NOMO-1 treated with DMSO at 0.1 percent for 48 hours (cell line): ENCODE measurements around the gene INO80.

Experiments
- DNase-seq: peaks from one replicate; lab custom pipeline; 2025; ENCODE audit not compliant: unreplicated experiment; lab: John Stamatoyannopoulos, UW

Gene INO80

GRCh38 chr15:40931300-40932142, 184.6 kb downstream of the INO80 start:
- no peak for DNase-seq

GRCh38 chr15:40930430-40931299, 185.4 kb downstream of the INO80 start:
- DNase-seq: no peak

GRCh38 chr15:40929660-40930429, 186.2 kb downstream of the INO80 start:
- DNase-seq: no peak
